K562 (cell line): Measurements from ENCODE around the gene B9D2. TPM values are rescaled to one million over a fixed set of nuclear protein-coding genes. Genes with fewer than 3 reads are reported as not detected.

Source experiments
- JUN ChIP-seq, 2 experiments: sonication (generic) in 1 of 2; formaldehyde crosslinking in 1 of 2; IDR thresholded peaks; 2 replicates each; pipeline versions ENCODE4 v1.6.1 to v1.8.0; 2012 to 2022; ENCODE audit warnings: borderline replicate concordance in 2 of 2, mild to moderate bottlenecking in 2 of 2, improper control_type of control experiment in 1 of 2, low read depth in 1 of 2, low read length in 1 of 2, missing genetic modification reagents in 1 of 2
- RHOXF2B ChIP-seq: fragments of 250-450 bp; sonication (Bioruptor Pico); conservative IDR thresholded peaks from 2 replicates; pipeline ENCODE4 v1.5.1; 2021
- ZNF644 ChIP-seq: fragments of 200-800 bp; sonication (Bioruptor generic); IDR thresholded peaks from 2 replicates; pipeline ENCODE4 v1.6.1; 2016; ENCODE audit warnings: low read depth, missing genetic modification characterization, missing compliant biosample characterization
- polyA plus RNA-seq, 8 experiments: library from polyadenylated mRNA; depleted of rRNA in 4 of 8; stranded (reverse) in 5 of 8; unstranded in 3 of 8; fragments of >200 nt; fragmentation: Nextera tagmentation in 2 of 8; fragmentation: Illumina TruSeq in 1 of 8; extraction: Ambion mirVana in 2 of 8; extraction: Trizol in 1 of 8; gene quantifications; 2 replicates each; pipeline versions ENCODE4 v1.2.1 to v1.2.3, GENCODE V29; 2011 to 2014; ENCODE audit warnings: inconsistent platforms in 1 of 8, missing spikeins in 1 of 8
- total RNA-seq, 7 experiments: library from RNA; depleted of rRNA in 6 of 7; stranded (reverse); fragments of >200 nt in 6 of 7; fragmentation: Illumina TruSeq in 2 of 7; extraction: Trizol in 2 of 7; gene quantifications; 2 replicates each; pipeline versions ENCODE4 v1.2.1 to v1.2.3, GENCODE V29; 2011 to 2021; ENCODE audit warnings: low replicate concordance in 1 of 7
- TF ChIP-seq, protein P1 (sequence below): fragments of 450-650 bp; IDR thresholded peaks from 2 replicates; pipeline ENCODE4 v1.6.1; 2016
- TF ChIP-seq, protein P2 (sequence below): fragments of 250-450 bp; sonication (Bioruptor Pico); IDR thresholded peaks from 2 replicates; pipeline ENCODE4 v1.4.0; 2020; ENCODE audit warnings: mild to moderate bottlenecking, moderate library complexity, borderline replicate concordance

The B9D2 gene
- total and polyA plus RNA-seq, 9 of the 15 experiments (the other 6 are each of a cell fraction or from before 2014, with no cell fraction given), result 0.83 to 6.9 (median 2.8) TPM

DNA sequence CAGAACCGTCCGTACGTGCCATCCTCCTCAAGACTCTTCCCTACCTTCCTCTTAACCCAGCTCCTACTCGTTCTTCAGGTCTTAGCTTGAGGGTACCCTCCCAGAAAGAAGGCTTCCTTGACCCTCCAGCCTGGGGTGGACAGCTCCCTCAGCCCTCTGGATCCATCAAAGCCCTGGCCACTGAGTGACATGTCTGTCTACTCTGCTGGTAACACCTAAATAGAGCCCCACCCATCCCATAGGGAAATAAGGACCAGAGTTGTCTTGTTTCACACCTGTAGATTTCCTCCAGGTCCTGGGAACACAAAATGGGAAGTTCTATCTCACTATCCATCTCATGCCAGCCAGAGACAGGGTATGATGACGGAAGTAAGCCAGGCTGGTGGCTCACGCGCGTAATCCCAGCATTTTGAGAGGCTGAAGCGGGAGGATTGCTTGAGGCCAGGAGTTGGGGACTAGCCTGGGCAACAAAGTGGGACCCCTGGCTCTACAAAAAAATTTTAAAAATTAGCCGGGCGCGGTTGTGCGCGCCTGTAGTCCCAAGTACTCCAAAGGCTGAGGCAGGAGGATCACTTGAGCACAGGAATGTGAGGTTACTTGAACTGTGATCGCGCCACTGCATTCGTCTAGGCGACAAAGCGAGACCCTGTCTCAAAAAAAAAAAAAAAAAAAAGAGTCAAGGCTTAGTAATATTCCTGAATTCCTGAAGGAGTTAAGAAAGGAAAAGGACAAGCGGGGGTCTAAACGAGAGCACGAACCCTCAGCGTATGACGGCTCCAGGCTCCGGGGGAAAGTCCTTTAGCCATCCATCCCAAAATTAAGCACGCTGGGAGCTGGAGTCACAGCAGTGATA, 54.5 kb downstream of the B9D2 start (continued):
- TF ChIP-seq, protein P1, sequence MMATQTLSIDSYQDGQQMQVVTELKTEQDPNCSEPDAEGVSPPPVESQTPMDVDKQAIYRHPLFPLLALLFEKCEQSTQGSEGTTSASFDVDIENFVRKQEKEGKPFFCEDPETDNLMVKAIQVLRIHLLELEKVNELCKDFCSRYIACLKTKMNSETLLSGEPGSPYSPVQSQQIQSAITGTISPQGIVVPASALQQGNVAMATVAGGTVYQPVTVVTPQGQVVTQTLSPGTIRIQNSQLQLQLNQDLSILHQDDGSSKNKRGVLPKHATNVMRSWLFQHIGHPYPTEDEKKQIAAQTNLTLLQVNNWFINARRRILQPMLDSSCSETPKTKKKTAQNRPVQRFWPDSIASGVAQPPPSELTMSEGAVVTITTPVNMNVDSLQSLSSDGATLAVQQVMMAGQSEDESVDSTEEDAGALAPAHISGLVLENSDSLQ, result peak; percentile 75
- TF ChIP-seq RHOXF2B (CRISPR knock-in tag) (peak; percentile 26; the same call in 1 of the 2 replicates), JUN (IDR thresholded peaks at IDR 0.05; ENCODE audit: borderline replicate concordance, low read depth, low read length) (no peak), JUN (CRISPR knock-in tag; IDR thresholded peaks at IDR 0.05; ENCODE audit: borderline replicate concordance) (no peak), ZNF644 (tag) (peak; percentile 33; the same call in 1 of the 2 replicates)
- TF ChIP-seq, protein P2, sequence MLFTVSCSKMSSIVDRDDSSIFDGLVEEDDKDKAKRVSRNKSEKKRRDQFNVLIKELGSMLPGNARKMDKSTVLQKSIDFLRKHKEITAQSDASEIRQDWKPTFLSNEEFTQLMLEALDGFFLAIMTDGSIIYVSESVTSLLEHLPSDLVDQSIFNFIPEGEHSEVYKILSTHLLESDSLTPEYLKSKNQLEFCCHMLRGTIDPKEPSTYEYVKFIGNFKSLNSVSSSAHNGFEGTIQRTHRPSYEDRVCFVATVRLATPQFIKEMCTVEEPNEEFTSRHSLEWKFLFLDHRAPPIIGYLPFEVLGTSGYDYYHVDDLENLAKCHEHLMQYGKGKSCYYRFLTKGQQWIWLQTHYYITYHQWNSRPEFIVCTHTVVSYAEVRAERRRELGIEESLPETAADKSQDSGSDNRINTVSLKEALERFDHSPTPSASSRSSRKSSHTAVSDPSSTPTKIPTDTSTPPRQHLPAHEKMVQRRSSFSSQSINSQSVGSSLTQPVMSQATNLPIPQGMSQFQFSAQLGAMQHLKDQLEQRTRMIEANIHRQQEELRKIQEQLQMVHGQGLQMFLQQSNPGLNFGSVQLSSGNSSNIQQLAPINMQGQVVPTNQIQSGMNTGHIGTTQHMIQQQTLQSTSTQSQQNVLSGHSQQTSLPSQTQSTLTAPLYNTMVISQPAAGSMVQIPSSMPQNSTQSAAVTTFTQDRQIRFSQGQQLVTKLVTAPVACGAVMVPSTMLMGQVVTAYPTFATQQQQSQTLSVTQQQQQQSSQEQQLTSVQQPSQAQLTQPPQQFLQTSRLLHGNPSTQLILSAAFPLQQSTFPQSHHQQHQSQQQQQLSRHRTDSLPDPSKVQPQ, result no peak
